Activated naive CD4-positive, alpha-beta T cell (primary cell): ENCODE results near the gene ADGRB3.

Experiments used
- DNase-seq, 4 experiments: peaks; one replicate each; lab custom pipeline; 2025; lab: John Stamatoyannopoulos, UW

Gene ADGRB3

GRCh38 chr6:68634726-68635411, at the start of gene ADGRB3:
Gene ADGRB3, plus strand, starts transcription at chr6:68635282. Its CDS starts 3,394 bp downstream, at chr6:68638676.
- DNase-seq = no peak

GRCh38 chr6:68593558-68593957, 41.5 kb upstream of the ADGRB3 start:
- no peak for DNase-seq

DNA sequence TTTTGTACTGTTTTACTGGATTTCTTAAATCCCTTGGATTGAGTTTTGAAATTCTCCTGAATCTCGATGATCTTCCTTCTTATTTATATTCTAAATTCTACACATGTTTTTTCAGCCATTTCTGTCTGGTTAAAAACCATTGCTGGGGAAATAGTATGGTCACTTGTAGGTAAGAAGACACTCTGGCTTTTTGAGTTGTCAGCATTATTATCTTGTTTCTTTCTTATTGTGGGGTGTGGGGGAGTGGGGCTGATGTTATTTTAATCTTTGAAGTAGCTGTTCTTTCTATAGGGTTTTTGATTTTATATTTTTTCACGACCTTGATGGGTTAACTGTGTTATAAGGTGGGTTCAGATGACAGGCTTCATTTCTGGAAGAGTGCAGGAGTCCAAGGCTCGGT, 37.4 kb upstream of the ADGRB3 start:
- DNase-seq = no peak

DNA sequence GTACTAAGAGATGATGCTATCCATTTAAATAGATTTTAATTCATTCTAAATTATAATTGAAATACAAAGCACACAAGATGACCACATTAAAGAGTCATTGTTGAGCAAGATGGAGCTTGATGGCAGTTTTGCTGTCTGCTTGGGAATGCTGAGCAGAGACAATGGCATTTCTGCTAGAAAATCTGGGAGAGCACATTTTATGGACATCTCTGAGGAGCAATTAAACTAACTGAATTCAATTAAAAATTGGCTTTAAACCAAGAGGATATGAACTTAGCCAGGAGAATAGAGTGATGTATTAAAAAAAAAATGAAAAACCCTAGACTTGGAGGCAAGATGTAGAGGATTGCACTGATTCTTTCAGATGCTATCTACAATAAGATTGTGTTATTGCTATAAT, 19.1 kb upstream of the ADGRB3 start:
- no peak for DNase-seq

- no peak for DNase-seq
Observed at GRCh38 chr6:68625998-68626397, 9.1 kb upstream of the ADGRB3 start.

GRCh38 chr6:68628161-68628560, 6.9 kb upstream of the ADGRB3 start:
- DNase-seq = no peak

DNA sequence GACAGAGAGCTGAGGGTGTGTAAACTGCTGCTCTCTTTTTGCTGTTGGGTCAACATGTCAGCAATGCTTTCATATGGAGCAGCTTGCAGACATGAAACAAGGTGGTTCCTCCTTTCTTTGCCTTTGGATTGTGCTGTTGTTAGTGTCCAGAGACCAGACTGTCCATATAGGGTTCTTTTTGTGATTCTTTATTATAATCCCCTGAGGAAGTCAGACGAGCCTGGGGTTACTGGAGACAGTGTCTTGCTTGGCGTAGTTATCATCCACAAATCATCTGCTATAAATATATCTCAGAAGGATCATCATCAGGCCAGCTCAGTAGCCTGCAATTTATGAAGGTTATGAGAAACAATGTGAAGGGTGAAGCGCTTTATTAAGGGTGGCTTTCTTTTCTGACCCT, 2.3 kb upstream of the ADGRB3 start:
- DNase-seq = no peak

- DNase-seq = no peak
Observed at GRCh38 chr6:68633281-68633971, 1.7 kb upstream of the ADGRB3 start.

DNA sequence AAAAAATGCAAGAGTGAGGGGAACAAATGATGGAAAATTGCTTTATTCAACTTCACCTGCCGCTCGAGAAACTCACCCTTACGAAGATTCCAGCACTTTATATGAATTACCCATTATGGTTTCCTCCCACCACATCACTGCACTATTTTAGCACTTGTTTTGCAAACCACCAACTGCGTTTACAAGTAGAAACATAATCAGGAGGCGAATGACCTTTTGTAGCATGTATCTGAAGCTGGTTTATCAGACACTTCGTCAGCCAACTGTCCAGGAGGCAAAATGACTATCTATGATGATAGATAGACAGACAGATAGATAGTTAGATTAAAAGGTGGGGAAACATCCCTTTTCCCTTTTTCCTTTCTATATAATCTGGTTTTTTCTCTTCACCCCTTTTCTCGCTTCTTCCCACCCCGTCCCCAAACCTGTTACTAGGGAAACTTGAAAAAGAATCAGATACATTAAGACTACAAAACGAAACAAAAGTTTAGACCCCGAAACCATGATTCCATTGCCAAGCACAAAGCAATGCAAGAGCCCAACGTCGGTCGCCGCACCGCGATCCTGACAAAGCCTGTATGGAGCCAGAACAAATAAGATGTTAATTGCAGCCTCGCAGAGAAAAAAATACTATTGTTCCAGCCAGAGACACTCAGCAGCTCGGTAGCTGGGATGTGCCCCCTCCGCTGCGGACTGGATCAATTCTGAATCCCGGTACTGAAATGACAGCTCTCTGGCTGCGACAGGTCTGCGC, 933 bp upstream of the ADGRB3 start:
- no peak for DNase-seq

DNA sequence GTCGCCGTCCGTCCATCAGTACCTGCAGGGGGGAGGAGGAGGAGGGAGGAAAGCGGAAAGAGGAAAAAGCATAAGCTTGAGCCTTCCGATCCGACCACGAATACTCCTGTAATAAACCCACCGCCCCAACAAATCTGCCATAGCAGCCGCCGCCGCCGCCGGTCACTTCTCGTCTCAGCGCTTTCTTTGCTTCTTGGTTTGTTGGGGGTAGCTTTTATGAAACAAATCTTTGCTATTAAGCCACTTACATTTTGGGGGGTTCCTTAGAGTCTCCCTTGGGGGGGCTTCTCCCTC, 277 bp downstream of the ADGRB3 start:
- no peak for DNase-seq

DNA sequence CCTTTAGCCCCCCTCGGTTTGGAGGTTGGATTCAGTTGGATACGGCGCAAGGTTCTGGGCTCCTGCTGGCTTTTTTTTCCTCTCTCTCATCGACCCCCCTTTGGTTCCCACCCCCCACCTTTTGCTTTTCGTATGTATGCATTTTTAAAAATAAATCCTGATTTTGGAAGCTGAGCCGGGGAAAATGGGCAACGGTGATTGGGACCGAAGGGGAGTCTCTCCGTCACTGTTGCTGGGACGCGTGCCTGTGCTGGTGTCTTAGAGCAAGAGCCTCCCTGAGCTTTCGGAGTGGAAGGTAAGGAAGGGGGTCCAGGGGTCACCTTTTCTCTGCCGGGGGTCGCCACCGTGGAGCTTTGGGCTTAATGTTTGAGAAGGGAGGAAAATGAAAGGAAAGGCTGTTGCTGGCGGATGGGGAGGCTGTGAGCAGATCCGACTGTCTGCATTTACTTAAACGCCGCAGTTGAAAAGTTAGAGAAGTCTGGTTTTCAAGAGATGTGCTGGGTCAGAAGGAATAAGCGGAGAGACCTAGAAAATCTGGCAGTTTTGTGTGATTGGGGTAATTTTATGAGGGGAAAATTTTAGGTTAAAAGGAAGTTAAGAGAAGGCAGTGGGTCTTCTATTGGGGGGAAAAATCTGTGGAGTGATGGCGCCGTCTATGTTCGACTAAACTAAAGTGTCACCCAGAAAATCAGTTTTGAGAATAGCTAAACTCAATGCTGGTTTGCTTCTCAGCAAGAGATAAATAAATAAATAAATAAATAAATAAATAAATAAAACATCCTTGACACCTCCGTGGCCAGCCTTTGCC, 828 bp downstream of the ADGRB3 start:
- no peak for DNase-seq

DNA sequence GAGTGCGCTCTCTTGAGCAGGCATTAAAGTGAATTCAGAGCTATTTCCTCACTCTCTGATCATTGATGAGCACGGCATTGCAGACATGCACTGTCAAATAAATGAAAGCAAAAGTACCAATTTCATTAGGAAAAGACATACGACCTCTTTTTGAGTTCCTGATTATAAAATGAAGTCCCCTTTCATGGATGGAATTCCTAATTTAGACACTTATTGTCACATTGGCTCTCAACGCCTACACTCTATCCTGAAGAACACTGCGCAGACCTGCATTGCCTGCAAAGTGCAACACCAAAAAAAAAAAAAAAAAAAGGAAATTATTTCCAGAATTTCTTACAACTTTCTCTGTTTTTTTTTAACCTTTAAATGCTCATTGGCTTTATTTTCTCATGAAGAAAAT, 1.6 kb downstream of the ADGRB3 start:
- no peak for DNase-seq

DNA sequence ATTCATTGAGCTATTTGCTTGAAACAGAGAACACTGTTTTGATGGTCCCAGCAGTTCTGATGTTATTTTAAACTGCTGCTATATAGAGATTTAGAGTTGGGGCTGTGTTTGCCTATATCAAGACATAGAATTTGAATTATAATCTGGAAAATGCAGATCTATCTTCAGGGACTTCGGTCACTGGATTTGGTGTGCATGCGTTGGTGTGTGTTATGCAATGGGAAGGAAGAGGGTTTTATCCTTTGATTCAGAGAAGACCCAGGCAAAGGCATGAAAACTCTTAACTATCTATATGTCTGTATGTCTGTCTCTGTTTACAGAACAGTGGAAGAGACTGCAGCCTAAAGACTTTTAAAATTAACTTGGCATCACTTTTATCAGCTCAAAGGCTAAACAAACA, 2.0 kb downstream of the ADGRB3 start:
- DNase-seq = no peak

DNA sequence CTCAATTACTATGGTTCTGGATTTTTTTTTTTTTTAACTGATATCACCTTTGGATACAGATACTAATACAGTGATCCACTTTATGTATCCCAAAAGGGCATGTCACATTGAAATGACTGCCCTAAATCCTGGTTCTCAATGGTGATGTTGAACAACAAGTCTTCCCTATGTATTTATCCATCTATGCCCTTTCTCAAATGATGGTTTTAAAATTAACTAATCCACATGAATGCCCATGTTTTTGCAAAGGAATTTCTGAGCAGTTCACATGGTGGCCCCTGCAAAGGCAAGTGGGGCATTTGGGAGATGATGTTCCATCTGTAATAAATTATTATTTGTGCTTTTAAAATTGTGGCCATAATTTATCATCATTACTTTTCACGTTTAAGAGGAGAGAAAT, 2.7 kb downstream of the ADGRB3 start:
- DNase-seq = no peak

GRCh38 chr6:68638230-68638900, 3.3 kb downstream of the ADGRB3 start:
- DNase-seq = no peak

DNA sequence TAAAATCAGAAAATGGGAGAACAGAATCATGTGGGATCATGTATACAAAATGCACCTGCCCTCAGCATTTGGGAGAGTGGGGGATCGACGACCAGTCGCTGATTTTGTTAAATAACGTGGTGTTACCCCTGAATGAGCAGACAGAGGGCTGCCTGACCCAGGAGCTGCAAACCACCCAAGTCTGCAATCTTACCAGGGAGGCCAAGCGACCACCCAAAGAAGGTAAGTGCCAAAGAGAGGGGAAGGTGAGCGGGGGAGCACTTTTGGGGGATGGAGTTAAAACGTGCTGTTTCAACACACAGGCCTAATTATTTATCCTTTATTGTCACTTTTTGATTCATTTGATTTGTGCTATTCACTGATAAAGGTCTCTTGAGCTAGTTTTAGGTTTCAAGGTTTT, 4.1 kb downstream of the ADGRB3 start:
- no peak for DNase-seq

- no peak for DNase-seq
Observed at GRCh38 chr6:68639826-68640490, 4.9 kb downstream of the ADGRB3 start.

GRCh38 chr6:68640491-68640835, 5.4 kb downstream of the ADGRB3 start:
- no peak for DNase-seq

DNA sequence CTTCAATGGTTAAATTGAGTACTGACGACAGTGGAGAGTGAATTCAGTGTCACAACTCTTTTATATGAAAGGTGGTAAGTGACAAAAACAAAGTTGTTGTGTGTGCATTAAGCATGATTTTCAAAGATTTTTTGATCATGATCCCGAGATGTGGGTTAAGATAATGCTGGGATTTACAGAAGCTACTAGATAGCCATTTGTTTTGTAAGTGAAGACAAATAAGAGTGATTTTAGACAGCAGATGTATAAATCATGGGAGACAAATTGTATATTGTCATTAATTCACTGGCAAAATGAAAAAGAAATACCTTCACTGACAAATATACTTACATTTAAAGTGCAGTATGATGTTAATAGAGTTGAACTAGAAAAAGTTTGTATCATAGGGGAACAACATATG, 6.1 kb downstream of the ADGRB3 start:
- DNase-seq = no peak

GRCh38 chr6:68642081-68642480, 7.0 kb downstream of the ADGRB3 start:
- no peak for DNase-seq

- no peak for DNase-seq
Observed at GRCh38 chr6:68642977-68643376, 7.9 kb downstream of the ADGRB3 start.

- DNase-seq = no peak
Observed at GRCh38 chr6:68649669-68650068, 14.6 kb downstream of the ADGRB3 start.
